HEK293T (cell line): Measurements from ENCODE around the gene RARA.

Experiments used
- CTCF ChIA-PET: fragments of 350-600 bp; formaldehyde crosslinking; extraction: SDS; loops from one replicate; lab custom pipeline; 2021; ENCODE audit warnings: antibody characterized with exemption, inconsistent platforms; lab: Yijun Ruan, JAX
- POLR2A ChIA-PET: fragments of 350-600 bp; formaldehyde crosslinking; extraction: SDS; loops from one replicate; lab custom pipeline; 2020; ENCODE audit warnings: antibody characterized with exemption, inconsistent platforms; lab: Yijun Ruan, JAX
- DNase-seq: peaks from one replicate; pipeline ENCODE4 v3.0.0; 2012; ENCODE audit warnings: mixed read lengths; ENCODE audit errors: extremely low spot score
- BHLHE40 ChIP-seq: fragments of 450-650 bp; IDR thresholded peaks from 2 replicates; pipeline ENCODE4 v1.6.1; 2016; ENCODE audit warnings: mild to moderate bottlenecking, moderate library complexity, borderline replicate concordance
- CTBP1 ChIP-seq: fragments of 450-650 bp; IDR thresholded peaks from 2 replicates; pipeline ENCODE4 v1.6.1; 2016; ENCODE audit warnings: borderline replicate concordance
- ELF4 ChIP-seq: fragments of 450-650 bp; IDR thresholded peaks from 2 replicates; pipeline ENCODE4 v1.6.1; 2017; ENCODE audit warnings: antibody characterized with exemption
- FOXA1 ChIP-seq: fragments of 450-650 bp; IDR thresholded peaks from 2 replicates; pipeline ENCODE4 v1.6.1; 2016; ENCODE audit warnings: mild to moderate bottlenecking
- FOXK2 ChIP-seq: fragments of 450-650 bp; IDR thresholded peaks from 2 replicates; pipeline ENCODE4 v1.6.1; 2016; ENCODE audit warnings: mild to moderate bottlenecking
- FOXM1 ChIP-seq: fragments of 450-650 bp; IDR thresholded peaks from 2 replicates; pipeline ENCODE4 v1.6.1; 2017; ENCODE audit warnings: mild to moderate bottlenecking, borderline replicate concordance
- HDGF ChIP-seq: fragments of 450-650 bp; IDR thresholded peaks from 2 replicates; pipeline ENCODE4 v1.6.1; 2017; ENCODE audit warnings: antibody characterized with exemption, borderline replicate concordance
- L3MBTL2 ChIP-seq: fragments of 450-650 bp; conservative IDR thresholded peaks from 2 replicates; pipeline ENCODE4 v1.6.1; 2016; ENCODE audit warnings: mild to moderate bottlenecking
- LEF1 ChIP-seq: fragments of 450-650 bp; IDR thresholded peaks from 2 replicates; pipeline ENCODE4 v1.6.1; 2017; ENCODE audit warnings: mild to moderate bottlenecking, borderline replicate concordance
- NFRKB ChIP-seq: fragments of 450-650 bp; IDR thresholded peaks from 2 replicates; pipeline ENCODE4 v1.6.1; 2016; ENCODE audit warnings: mild to moderate bottlenecking, moderate library complexity
- SP1 ChIP-seq: fragments of 450-650 bp; IDR thresholded peaks from 2 replicates; pipeline ENCODE4 v1.6.1; 2017
- SUZ12 ChIP-seq: fragments of 450-650 bp; IDR thresholded peaks from 2 replicates; pipeline ENCODE4 v1.6.1; 2016; ENCODE audit warnings: mild to moderate bottlenecking
- ZNF384 ChIP-seq: fragments of 450-650 bp; IDR thresholded peaks from 2 replicates; pipeline ENCODE4 v1.6.1; 2016

RARA gene

DNA sequence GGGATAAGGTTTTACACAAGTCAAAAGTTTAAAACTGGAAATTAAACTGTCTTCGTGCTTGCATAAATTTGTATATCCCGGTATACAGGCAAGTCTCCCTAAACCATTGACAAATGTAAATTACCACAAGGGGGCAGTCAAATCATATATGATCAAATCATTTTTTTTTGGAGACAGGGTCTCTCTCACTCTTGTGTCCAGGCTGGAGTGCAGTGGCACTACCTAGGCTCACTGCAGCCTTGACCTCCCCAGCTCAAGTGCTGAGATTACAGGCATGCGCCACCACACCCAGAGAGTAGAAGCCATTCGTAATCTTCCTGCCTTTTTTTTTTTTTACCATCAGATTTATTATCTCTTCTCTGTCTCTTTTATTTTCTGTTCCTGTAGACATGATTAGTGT lies 90.2 kb downstream of the RARA start:
- DNase-seq: peak; percentile 9
- CTCF ChIA-PET: interaction anchor here (0.7 to 2.0 kb wide), 3 partner anchors 9 to 17 kb away, joined by 4 to 6 read pairs (median 5); no protein-coding TSS in a partner anchor
- POLR2A ChIA-PET: no interaction called here
- TF ChIP-seq SP1 (no peak), ZNF384 (no peak), LEF1 (no peak), ELF4 (no peak), BHLHE40 (no peak), CTBP1 (no peak), FOXK2 (no peak), SUZ12 (no peak), FOXA1 (no peak), L3MBTL2 (no peak)

GRCh38 chr17:40402668-40403067 lies 93.7 kb downstream of the RARA start:
- ChIA-PET CTCF (interaction anchor here (1.1 kb wide), 1 partner anchor 12 kb away, joined by 3 read pairs; no protein-coding TSS in a partner anchor), POLR2A (no interaction called here)
- no peak for TF ChIP-seq LEF1
- TF ChIP-seq HDGF: no peak
- no peak for TF ChIP-seq NFRKB
- no peak for TF ChIP-seq ZNF384
- no peak for TF ChIP-seq L3MBTL2
- DNase-seq: no peak

DNA sequence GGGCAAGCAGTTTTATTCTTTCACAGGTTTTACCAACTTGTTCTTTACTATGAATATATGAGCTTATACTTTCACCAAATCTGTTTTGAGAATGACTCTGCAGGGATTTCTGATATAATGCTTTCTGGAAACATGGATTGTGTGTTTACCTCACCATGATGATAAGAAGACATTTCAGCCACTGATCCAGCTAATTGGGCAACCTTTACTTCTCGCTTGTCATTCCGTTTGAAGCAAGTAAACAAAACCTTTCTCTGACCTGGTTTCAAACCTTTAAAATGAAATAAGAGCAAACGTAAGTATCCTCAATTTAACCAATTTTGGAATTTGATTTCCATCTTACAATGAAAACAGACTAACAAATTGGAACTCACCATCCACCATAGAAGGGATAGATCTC lies 95.0 kb downstream of the RARA start:
- CTCF ChIA-PET: interaction anchor here (1.1 kb wide), 1 partner anchor 11 kb away, joined by 3 read pairs; no protein-coding TSS in a partner anchor
- POLR2A ChIA-PET: interaction anchor here (0.6 to 1.3 kb wide), 2 partner anchors 14 to 18 kb away, joined by 3 to 5 read pairs; partner anchors contain the start of gene TOP2A
- TF ChIP-seq SP1: no peak
- no peak for TF ChIP-seq NFRKB
- TF ChIP-seq FOXA1: no peak
- no peak for TF ChIP-seq FOXM1
- TF ChIP-seq SUZ12: no peak
- no peak for TF ChIP-seq FOXK2
- no peak for DNase-seq
